ENCODE results near the gene RAB11B.
"Not testable (repeated sequence)": the region's sequence is repeated elsewhere in the genome, so short reads cannot be mapped to it uniquely, and the experiment has no call there.

RAB11B gene

DNA sequence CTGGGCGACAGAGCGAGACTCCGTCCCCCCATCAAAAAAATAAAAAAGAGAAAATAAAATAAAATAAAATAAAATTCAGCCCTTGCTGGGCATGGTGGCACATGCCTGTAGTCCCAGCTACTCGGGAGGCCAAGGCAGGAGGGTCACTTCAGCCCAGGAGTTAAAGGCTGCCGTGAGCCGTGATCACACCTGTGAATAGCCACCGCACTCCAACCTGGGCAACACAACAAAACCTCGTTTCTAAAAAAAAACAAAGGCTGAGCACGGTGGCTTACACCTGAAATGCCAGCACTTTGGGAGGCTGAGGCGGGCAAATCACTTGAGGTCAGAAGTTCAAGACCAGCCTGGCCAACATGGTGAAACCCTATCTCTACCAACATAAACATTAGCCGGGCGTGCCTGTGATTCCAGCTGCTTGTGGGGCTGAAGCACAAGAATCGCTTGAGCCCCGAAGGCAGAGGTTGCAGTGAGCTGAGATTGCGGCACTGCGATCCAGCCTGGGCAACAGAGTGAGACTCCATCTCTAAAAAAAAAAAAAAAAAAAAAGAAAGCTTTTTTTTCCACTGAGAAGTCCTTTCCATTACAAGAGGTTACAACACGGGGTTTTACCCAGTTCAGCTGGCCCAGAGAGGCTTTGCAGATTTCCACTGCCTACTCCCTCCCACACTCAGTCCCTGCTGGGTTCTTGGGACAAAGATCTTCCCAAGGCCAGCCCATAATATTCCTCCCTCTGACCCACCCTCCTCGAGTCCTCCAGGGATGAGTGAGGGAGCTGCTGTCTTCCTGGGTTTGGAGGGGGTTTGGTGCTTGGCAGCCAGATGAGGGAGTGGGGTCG, 19.8 kb upstream of the RAB11B start:
- DNase-seq (ENCODE audit: low read depth in 2 of 2), result no peak

DNA sequence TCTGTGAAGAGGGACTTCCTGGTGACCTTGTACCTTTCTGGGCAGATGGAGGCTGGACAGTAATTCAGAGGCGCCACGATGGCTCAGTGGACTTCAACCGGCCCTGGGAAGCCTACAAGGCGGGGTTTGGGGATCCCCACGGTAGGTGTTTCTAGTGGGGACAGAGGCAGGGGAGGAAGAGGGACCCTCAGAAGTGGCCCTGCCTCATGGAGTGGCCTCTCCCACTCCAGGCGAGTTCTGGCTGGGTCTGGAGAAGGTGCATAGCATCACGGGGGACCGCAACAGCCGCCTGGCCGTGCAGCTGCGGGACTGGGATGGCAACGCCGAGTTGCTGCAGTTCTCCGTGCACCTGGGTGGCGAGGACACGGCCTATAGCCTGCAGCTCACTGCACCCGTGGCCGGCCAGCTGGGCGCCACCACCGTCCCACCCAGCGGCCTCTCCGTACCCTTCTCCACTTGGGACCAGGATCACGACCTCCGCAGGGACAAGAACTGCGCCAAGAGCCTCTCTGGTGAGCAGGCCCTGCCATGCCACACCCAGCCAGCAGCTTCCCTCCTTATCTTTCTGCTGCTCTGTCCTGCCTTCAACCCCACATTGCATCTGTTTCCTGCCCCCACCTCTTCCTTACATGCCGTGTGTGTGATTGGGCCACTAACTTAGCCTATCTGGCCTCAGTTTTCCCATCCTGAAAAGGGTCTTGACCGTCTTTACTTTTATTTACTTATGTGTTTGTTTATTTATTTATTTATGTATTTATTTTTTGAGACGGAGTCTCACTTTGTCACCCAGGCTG, 19.0 kb upstream of the RAB11B start:
- no peak for DNase-seq (ENCODE audit: low read depth in 2 of 2)

DNA sequence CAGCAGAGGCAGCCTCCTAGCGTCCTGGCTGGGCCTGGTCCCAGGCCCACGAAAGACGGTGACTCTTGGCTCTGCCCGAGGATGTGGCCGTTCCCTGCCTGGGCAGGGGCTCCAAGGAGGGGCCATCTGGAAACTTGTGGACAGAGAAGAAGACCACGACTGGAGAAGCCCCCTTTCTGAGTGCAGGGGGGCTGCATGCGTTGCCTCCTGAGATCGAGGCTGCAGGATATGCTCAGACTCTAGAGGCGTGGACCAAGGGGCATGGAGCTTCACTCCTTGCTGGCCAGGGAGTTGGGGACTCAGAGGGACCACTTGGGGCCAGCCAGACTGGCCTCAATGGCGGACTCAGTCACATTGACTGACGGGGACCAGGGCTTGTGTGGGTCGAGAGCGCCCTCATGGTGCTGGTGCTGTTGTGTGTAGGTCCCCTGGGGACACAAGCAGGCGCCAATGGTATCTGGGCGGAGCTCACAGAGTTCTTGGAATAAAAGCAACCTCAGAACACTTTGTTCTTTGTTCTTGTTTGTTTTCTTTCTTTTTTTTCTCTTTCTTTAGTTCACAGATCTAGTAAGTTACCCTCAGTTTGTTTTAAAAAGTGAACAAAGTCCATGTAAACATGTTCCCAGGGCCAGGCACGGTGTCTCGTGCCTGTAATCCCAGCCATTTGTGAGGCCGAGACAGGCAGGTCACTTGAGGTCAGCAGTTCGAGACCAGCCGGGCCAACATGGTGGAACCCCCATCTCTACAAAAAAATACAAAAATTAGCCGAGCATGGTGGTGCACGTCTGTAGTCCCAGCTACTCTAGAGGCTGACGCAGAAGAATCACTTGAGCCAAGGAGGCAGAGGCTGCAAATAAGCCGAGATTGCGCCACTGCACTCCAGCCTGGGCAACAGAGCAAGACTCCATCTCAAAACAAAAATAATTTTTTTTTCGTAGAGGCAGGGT, 16.0 kb upstream of the RAB11B start:
- no peak for DNase-seq (ENCODE audit: low read depth in 2 of 2)

DNA sequence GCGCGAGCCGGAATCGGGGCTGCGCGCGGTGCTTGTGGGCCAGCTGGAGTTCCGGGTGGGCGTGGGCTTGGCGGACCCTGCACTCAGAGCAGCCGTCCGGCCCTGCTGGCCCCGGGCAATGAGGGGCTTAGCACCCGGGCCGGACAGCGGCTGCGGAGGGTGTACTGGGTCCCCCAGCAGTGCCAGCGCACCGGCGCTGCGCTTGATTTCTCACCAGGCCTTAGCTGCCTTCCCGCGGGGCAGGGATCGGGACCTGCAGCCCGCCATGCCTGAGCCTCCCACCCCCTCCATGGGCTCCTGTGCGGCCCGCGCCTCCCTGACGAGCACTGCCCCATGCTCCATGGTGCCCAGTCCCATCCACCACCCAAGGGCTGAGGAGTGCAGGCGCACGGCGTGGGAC, 14.4 kb upstream of the RAB11B start:
- not testable (repeated sequence) for DNase-seq (ENCODE audit: low read depth in 2 of 2)

DNA sequence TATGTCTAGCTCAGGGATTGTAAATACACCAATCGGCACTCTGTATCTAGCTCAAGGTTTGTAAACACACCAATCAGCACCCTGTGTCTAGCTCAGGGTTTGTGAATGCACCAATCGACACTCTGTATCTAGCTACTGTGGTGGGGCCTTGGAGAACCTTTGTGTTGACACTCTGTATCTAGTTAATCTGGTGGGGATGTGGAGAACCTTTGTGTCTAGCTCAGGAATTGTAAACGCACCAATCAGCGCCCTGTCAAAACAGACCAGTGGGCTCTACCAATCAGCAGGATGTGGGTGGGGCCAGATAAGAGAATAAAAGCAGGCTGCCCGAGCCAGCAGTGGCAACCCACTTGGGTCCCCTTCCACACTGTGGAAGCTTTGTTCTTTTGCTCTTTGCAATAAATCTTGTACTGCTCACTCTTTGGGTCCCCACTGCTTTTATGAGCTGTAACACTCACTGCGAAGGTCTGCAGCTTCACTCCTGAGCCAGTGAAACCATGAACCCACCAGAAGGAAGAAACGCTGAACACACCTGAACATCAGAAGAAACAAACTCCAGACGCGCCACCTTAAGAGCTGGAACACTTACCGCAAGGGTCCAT, 13.7 kb upstream of the RAB11B start:
- not testable (repeated sequence) for DNase-seq (ENCODE audit: low read depth in 2 of 2)

DNA sequence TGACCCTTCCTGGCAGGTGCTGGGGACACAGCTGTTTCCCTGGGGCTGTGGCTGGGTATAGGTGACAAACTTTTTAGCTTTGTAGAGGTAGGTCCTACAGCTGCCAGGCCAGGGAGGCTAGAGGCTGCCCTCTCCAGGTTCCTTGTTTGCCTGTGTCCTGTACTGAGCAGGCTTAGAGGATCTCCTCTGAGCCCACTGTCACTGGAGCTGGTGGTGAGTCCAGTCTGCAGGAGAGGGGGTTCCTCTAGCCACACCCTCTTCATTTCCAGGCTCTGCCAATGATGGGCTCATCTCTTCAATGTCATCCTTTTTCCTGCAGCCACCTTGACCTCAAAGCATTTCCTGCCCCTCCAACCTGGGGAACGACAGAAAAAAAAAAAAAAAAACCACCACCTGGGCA, 12.6 kb upstream of the RAB11B start:
- DNase-seq (ENCODE audit: low read depth in 2 of 2), result no peak

DNA sequence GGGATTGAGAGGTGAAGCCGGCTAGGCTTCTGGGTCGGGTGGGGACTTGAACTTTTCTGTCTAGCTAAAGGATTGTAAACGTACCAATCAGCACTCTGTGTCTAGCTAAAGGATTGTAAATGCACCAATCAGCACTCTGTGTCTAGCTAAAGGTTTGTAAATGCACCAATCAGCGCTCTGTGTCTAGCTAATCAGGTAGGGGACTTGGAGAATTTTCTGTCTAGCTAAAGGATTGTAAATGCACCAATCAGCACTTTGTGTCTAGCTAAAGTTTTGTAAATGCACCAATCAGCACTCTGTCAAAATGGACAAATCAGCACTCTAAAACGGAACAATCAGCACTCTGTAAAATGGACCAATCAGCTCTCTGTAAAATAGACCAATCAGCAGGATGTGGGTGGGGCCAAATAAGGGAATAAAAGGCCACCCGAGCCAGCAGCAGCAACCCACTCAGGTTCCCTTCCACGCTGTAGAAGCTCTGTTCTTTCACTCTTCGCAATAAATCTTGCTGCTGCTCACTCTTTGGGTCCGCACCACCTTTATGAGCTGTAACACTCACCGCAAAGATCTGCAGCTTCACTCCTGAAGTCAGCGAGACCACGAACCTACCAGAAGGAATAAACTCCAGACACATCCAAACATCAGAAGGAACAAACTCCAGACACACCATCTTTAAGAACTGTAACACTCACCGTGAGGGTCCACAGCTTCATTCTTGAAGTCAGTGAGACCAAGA, 10.8 kb upstream of the RAB11B start:
- DNase-seq (ENCODE audit: low read depth in 2 of 2), result not testable (repeated sequence)

DNA sequence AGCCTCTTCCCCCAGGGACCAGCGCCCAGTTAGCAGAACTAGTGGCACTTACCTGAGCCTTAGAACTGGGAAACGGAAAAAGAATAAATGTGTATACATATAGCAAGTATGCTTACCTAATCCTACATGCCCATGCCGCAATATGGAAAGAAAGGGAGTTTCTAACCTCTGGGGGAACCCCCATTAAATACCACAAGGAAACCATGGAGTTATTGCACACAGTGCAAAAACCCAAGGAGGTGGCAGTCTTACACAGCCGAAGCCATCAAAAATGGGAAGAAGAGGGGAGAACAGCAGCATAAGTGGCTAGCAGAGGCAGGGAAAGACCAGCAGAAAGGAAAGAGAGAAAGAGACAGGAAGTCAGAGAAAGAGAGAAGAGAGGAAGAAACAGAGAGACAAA, 5.6 kb upstream of the RAB11B start:
- not testable (repeated sequence) for DNase-seq (ENCODE audit: low read depth in 2 of 2)

DNA sequence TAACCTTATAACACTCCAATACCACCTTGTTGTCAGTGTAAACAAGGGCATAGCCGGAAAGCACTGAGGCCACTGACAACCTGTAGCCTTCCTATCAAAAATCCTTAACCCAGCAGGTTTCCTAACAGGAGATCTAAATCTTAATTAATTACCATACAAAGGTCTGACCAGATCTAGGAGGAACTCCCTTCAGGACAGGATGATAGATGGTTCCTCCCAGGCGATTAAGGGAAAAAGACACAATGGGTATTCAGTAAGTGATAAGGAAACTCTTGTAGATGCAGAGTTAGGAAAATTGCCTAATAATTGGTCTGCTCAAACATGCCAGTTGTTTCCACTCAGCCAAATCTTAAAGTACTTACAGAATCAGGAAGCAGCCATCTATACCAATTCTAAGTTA, 5.1 kb upstream of the RAB11B start:
- not testable (repeated sequence) for DNase-seq (ENCODE audit: low read depth in 2 of 2)

DNA sequence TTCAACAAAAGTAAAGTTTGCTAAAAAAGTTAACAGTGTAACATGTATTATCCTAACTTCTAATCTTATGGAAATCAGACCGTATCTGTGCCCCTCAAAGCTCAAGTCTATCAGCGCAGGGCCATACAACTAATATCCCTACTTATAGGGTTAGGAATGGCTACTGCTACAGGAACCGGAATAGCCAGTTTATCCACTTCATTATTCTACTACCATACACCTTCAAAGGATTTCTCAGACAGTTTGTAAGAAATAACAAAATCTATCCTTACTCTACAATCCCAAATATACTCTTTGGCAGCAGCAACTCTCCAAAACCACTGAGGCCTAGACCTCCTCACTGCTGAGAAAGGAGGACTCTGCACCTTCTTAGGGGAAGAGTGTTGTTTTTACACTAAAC, 4.6 kb upstream of the RAB11B start:
- not testable (repeated sequence) for DNase-seq (ENCODE audit: low read depth in 2 of 2)

DNA sequence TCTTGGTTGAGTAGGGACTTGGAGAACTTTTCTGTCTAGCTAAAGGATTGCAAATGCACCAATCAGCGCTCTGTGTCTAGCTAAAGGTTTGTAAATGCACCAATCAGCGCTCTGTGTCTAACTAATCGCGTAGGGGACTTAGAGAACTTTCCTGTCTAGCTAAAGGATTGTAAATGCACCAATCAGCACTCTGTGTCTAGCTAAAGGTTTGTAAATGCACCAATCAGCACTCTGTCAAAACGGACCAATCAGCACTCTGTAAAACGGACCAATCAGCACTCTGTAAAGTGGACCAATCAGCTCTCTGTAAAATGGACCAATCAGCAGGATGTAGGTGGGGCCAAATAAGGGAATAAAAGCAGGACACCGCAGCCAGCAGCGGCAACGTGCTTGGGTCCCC, 3.7 kb upstream of the RAB11B start:
- DNase-seq (ENCODE audit: low read depth in 2 of 2), result not testable (repeated sequence)

DNA sequence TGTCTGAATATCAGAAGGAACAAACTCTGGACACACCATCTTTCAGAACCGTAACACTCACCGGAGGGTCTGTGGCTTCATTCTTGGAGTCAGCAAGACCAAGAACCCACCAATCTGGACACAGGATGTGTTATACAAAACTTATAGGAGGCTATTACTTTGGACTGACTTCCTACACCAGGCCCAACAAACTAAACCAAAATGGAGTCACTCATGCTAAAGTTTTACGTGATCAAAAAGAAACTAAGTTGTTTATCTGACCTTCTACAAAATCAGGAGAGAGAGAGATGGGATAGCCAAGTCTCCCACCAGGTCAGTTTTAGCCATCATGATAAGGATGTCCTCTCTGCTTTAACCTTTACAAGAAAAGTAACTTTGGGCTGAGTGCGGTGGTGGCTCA, 3.2 kb upstream of the RAB11B start:
- no peak for DNase-seq (ENCODE audit: low read depth in 2 of 2)

DNA sequence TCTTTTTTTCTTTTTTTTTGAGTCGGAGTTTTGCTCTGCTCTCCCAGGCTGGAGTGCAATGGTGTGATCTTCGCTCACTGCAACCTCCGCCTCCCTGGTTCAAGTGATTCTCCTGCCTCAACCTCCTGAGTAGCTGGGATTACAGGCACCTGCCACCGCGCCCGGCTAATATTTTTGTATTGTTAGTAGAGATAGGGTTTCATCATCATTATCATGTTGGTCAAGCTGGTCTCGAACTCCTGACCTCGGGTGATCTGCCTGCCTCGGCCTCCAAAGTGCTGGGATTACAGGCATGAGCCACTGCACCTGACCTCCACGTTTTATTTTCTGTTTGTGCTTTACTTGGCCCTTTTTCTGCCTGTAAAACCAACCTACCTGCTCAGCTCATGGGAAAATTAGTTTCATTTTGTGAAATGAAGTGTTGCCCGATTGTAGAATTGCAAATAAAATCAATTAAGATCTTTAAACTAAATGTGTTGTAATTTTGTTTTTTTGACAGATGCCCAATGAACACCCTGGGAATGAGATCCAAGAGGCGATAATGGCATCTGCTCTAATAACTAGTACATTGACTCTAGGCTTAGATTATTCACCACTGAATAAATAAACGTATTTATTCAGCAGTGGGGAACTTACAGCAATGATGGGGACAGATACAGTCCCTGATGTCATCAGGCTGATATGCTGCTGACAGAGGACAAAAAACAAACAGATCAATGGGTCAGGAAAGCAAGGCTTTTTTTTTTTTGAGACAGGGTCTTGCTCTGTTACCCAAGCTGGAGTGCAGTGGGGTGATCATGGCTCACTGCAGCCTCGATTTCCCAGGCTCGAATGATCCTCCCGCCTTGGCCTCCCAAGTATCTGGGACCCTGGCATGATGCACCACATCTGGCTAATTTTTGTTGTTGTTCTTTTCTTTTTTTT, 2.2 kb upstream of the RAB11B start:
- DNase-seq (ENCODE audit: low read depth in 2 of 2), result no peak

DNA sequence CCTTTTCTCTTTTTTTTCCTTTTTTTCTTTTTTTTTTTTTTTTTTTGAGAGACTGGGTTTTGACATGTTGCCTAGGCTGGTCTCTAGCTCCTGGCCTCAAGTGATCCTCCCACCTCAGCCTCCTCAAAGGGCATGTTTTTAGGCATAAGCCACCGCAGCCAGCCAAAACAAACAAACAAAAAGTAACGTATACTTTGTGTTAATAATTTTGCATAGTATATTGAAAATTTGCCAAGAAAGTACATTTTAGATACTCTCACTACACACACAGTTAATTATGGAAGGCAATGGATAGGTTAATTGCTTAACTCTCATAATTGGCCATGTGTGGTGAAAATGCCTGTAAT, 1.6 kb upstream of the RAB11B start:
- DNase-seq (ENCODE audit: low read depth in 2 of 2), result no peak

DNA sequence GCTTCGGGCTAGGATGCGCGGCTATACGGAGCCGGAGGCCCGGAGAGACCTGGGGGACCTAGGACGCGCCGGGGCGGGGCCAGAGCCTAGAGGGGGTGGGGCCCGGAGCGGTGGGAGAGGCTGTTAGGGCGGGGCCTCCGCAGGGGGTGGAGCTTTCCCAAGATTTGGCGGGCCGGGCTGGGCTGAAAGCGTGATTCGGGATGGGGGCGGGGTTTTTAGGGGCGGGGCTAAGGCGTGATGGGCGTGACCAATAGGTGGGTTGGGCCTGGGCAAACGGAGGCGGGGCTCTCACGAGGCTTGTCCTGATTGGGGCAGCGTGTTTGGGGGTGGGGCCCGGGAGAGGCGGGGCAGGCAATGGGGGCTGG, 439 bp downstream of the RAB11B start:
- peak; percentile 77 to 81 for DNase-seq (ENCODE audit: low read depth in 2 of 2)

DNA sequence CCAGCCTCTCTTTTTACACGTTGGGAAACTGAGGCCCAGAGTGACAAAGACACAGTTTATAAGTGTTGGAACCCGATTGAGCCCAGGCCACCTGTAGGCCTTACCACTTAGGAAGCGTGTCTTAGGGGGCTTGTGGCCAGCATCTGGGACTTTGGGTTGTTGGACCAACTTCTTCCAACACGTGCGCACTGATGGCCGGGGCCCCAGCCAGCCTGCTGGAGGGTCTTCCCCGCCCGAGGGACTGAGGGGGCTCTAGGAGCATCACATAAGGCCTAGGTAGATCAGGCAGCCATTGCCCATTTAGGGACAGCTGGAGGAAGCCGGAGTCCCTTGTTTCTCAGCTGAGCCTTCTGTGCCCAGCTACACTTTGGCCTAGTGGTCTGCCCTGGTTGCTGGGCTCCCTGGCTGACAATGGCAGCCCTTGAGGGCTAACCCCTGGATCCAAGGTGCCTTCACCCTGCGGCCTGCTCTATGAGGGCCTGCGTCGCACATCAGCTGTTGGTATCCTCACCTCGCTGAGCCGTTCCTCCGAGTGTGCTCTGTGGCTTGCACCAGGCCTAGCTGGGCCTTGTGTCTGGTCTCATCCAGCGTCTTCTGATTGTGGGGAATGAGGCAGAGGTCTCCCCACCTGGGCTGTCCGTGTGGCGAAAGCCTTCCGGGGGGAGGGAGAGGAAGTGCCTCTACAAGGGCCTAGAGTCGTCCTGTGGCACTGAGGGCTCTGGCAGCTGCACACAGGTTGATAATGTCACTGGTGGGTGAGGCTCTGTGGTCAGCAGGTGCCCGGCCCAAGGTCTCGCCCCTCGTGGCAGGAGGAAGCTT, 1.2 kb downstream of the RAB11B start:
- DNase-seq (ENCODE audit: low read depth in 2 of 2), result no peak

DNA sequence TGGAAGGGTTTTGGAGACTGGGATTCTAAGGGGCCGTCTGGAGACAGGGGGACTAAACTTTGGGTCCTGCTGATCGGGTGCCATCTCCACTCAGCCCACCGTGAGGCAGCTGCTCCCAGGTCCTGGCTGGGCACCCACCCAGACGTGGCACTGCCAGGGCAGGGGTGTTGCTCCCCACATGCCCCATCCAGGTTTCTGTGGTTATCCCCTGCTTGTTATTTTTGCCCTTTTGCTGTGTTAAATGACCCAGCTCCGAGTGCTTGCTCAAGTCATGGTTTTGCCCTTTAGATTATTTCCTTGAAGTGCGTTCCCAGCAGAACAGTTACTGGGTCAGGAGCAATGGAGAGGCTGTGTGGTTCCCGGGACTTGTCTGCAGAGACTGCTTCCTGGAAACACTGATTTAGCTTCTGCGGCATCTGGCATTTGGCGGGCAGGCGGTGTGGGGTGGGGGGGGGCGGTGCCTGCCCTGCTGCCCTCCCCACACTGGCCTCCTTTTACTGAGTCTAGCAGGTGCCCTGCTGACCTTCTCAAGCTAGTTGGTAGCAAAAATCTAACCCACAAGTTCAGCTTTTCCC, 1.9 kb downstream of the RAB11B start:
- DNase-seq (ENCODE audit: low read depth in 2 of 2), result no peak

DNA sequence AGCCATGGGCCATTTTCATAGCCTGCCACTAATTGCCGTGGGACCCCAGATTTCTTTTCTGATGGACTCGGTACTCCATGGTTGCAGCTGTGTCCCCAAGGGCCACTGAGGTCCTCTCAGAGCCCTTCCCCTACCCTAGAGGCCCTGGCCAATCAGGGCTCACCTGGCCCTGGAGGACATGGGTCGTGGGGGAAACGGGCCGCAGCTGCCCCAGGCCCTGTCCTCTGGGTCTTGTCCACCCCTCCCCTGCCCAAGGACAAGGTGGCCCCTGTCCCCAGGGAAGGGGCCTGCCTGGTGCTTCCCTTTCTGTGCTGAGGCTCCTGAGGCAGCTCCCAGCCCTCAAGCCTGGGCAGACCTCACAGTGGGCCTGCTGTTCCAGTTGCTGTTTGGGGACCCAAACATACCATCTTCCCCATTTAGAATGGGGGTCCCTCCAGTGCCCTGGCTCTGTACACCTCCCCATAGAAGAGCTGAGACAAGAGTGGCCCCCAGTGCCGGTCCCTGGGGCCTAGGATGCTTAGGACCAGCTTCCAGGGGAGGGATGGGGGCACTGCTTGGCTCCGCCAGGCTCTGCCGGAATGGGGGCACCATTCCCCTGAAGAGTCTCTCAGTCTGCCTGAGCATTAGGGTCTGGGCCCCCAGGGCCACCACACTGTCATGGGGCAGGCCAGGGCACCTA, 3.2 kb downstream of the RAB11B start:
- no peak for DNase-seq (ENCODE audit: low read depth in 2 of 2)

Data from stimulated activated CD8-positive, alpha-beta memory T cell treated with anti-CD3 and anti-CD28 coated beads, Interleukin-7, amount 100 ng/mL, for 1 hour (primary cell).